HG02885 (cell line): ENCODE data around the gene TUBA8.
"Not testable (repeated sequence)": the region's sequence is repeated elsewhere in the genome, so short reads cannot be mapped to it uniquely, and the experiment has no call there.

Experiments
- ATAC-seq: cut with Tn5 transposase; IDR thresholded peaks from one replicate; pipeline ENCODE4 v1.9.1; 2021; ENCODE audit warnings: mild to moderate bottlenecking; ENCODE audit not compliant: unreplicated experiment, poor library complexity

The TUBA8 gene

DNA sequence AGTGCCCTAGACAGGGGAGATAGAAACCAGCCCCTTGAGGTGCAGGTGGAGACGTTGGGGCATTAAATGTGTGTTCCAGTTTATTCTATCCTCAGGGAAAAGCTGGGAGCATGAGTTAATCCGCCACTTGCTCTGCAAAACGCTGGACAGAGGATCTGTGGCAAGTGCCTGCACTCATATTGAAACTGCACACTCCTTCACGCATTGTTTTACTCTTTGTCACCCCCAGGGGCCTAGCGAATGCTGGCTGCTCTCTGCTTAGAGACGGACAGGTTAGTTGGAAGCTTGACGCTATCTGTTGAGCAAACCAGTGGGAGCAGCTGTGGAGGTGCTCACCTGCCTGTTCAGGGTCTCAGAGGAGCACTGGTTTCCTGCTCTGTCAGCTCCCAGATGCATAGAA is 53.2 kb downstream of the TUBA8 start:
- ATAC-seq, result peak; percentile 77

DNA sequence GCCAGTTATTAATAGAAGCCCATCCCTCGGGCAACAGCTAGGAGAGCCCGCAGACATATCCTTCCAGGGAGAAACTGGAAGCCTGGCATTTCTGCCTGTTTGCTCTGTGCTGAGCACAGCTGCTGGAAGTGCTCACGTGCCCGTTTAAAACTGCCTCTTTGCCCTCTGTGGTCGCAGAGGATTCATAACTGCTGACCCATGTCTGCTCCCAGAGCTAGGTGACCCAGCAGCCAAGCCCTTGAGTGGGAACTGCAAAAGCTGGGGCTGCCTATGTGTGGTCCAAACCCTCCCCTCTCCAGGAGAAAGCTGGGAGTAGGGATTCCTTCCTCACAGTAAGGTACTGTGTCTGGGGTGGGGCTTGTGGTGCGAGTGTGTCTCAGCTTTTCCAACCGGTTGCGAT is 54.0 kb downstream of the TUBA8 start:
- ATAC-seq, result not testable (repeated sequence)

DNA sequence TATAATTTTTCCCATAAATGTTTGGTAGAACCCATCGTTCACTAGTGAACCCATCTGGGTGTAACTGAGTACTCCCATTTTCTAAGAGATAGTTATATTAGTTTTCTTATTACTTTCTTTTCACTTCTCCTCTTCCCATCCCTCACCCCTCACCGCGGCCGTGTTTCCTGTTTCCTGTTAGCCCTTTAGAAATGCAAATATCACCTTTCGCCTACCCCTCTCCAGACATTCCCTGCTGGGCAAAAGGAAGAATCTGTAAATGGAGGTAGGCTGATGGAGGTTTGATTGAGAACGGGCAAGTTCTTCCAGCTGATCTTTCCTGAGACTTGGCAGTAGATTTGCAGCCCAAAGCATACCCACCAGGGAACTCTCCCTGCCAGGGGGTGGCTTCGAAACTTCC is 54.7 kb downstream of the TUBA8 start:
- ATAC-seq, result not testable (repeated sequence)

DNA sequence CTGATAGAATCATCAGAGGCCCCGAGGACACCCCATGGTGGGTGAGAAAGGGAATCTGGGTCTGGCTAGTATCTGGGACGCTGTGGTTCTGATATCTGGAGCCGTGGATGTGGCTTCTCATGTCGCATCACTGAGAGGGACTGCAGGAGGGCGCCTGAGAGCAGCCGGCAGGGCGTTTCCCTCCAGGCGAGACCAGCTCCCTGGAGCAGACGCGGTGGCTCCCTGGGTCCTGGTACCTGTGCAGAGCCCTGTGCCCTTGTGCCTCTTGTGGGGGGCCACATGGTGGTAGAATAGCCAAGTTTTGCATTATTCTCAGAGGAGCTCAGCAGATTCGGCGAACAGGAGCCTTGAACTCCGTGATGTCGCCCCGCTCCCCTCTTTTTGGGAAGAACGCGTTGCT is 59.7 kb downstream of the TUBA8 start:
- ATAC-seq, result not testable (repeated sequence)

DNA sequence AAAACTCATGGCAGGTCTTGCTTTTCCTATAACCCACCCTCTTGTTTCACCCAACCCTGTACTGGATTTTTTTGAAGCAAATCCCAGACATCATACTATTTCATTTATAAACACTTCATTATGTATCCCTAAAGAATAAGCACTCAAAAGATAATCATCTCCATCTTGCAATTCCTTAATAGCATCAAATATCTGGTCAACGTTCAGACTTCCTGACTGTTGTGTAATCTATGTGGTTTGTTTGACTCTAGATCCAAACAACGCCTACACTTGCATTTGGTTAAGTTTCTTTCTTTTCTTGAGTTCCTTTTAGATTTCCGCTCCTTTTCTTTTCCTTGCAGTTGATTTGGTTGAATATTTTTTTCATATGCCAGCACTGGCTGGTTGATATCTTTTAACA is 61.6 kb downstream of the TUBA8 start:
- not testable (repeated sequence) for ATAC-seq

DNA sequence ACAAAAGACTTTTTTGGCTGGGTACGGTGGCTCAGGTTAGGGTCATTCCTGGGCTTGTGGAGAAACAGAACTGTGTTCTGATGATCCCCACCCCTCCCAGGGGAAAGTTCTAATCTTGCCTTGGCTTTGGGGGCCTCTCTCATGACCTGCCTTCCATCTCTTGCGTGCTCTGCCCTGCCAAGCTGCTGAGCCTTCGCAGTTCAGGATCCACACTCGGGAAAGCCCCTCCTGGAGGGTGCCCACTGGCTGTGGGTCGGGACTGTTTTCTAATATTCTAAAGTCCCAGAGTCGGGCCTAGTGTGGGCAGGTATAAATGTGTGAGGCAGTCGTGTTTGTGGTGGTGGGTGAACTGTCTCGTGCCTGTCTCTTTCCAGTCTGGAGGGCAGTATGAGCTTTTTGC is 62.2 kb downstream of the TUBA8 start:
- not testable (repeated sequence) for ATAC-seq

DNA sequence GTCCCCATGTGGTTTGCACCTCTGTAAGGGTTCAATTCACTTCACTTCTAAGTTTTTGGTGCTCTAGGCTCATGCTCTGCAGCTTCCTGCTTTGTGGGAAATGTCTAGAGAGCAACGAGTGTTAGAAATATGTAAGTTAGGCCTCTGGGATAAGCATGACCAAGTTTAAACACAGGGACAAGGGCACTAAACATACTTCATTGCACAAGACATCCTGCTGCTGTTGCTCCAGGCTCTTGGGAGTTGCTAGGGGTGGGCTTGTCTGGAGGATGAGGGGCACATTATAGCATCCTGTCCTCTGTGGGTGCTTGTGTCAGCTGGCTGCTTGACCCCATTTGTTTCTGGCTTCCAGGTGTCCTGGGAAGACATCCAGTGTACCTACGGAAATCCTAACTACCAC is 62.8 kb downstream of the TUBA8 start:
- ATAC-seq, result not testable (repeated sequence)
